Aorta (tissue), 5 donors: ENCODE results near the gene DNAJC6. TPM values are rescaled to one million over a fixed set of nuclear protein-coding genes. Genes with fewer than 3 reads are reported as not detected.

ENCODE experiments used
- ATAC-seq: fragments of 200-7000 bp; cut with Tn5 transposase; one replicate; pipeline ENCODE4 v1.9.1; 2022; ENCODE audit warnings: moderate library complexity; ENCODE audit not compliant: low FRiP score
- DNase-seq, 2 donors: peaks; one replicate each; pipeline ENCODE4 v3.0.0-alpha.2; 2020
- H3K27ac ChIP-seq, 2 donors: one replicate each; pipeline ENCODE4 v1.5.1; 2013; ENCODE audit warnings: low read length in 2 of 2, mild to moderate bottlenecking in 2 of 2, moderate library complexity in 2 of 2, control low read depth in 1 of 2, inconsistent platforms in 1 of 2, low read depth in 1 of 2
- H3K27me3 ChIP-seq, 2 donors: one replicate each; pipeline ENCODE4 v1.6.1; 2013; ENCODE audit warnings: control low read depth in 1 of 2, low read length in 1 of 2, mild to moderate bottlenecking in 1 of 2, moderate library complexity in 1 of 2; ENCODE audit not compliant: insufficient read depth in 2 of 2, control insufficient read depth in 1 of 2
- H3K36me3 ChIP-seq, 2 donors: one replicate each; pipeline ENCODE4 v1.6.1; 2013; ENCODE audit warnings: control low read depth in 1 of 2, low read length in 1 of 2, mild to moderate bottlenecking in 1 of 2; ENCODE audit not compliant: insufficient read depth in 2 of 2, control insufficient read depth in 1 of 2
- H3K4me1 ChIP-seq, 2 donors: one replicate each; pipeline ENCODE4 v1.6.1; 2013; ENCODE audit warnings: low read length in 2 of 2, control low read depth in 1 of 2, mild to moderate bottlenecking in 1 of 2, moderate library complexity in 1 of 2; ENCODE audit not compliant: insufficient read depth in 2 of 2, control insufficient read depth in 1 of 2
- H3K4me3 ChIP-seq, 2 donors: one replicate each; pipeline ENCODE4 v1.5.1; 2013; ENCODE audit warnings: low read length in 2 of 2, control low read depth in 1 of 2, mild to moderate bottlenecking in 1 of 2
- H3K9me3 ChIP-seq: one replicate; pipeline ENCODE4 v1.6.1; 2013; ENCODE audit warnings: mild to moderate bottlenecking, low read length; ENCODE audit not compliant: control insufficient read depth
- WGBS, 2 donors: extraction: QIAGEN DNeasy Blood & Tissue Kit; methylation state at CpG; one replicate each; pipeline ENCODE4 v1.1.7; 2013; 5-methylcytosine and 5-hydroxymethylcytosine counted together
- intact Hi-C, 2 donors: fragments of 100-400 bp; cut with DNase I; formaldehyde crosslinking; loops; one replicate each; pipeline versions ENCODE4 v1.14.2 to v1.15.0; 2022
- polyA plus RNA-seq, 2 donors: library from polyadenylated mRNA; stranded (reverse); fragments of 200-250 nt; gene quantifications; one replicate each; pipeline ENCODE4 v1.2.3, GENCODE V29; 2013
- total RNA-seq, 2 donors: library from RNA; stranded (reverse); fragmentation: NEBNext Ultra II Directional; extraction: Animal tissue kit (Norgen Biotek cat#: 25700); gene quantifications; one replicate each; pipeline ENCODE4 v1.2.1, GENCODE V29; 2021
- donor health status: healthy with polysubstance abuse.
- donor health status: Bipolar disorder and iron deficiency.
- donor health status: DM: no; HTN: no; CAD: no.
- donor health status: DM: no; HTN: no; CAD: no.
- donor health status: DM: yes; HTN: yes; CAD: no.

The DNAJC6 gene
- total and polyA plus RNA-seq, 4 donors, result 1.3 to 3.8 (median 2.3) TPM; not detected in 1

- Histone ChIP-seq H3K4me3 (no peak overlapping the region), H3K9me3 (no peaks in the 10 kb centered on the region), H3K36me3 (no peaks in the 10 kb centered on the region), H3K27me3 (no peaks in the 10 kb centered on the region), H3K27ac (no peak overlapping the region), H3K4me1 (no peaks in the 10 kb centered on the region)
- no peak for DNase-seq
- 87 to 88% methylated on average over 1 of the region's 1 CpG for WGBS, 2 donors
- ATAC-seq, result no peak
- intact Hi-C loops, result no loop called here
Observed at GRCh38 chr1:65459397-65459768, 150.0 kb downstream of the DNAJC6 start.

Other genes starting within 250 kb of the DNAJC6 start
- 10 to 100 TPM; 68.2 to 73.7 TPM for gene AK4, start 161.3 kb upstream of the DNAJC6 start, total RNA-seq
- gene AK4, start 161.3 kb upstream of the DNAJC6 start, polyA plus RNA-seq, result 1 to 10 TPM; 5.2 to 8.4 TPM
- 10 to 100 TPM; 21.2 to 71.6 TPM for gene LEPR, start 111.1 kb downstream of the DNAJC6 start, total RNA-seq
- gene LEPR, start 111.1 kb downstream of the DNAJC6 start, polyA plus RNA-seq, result 1 to 10 TPM; 4.0 to 5.3 TPM
- gene LEPROT, start 111.1 kb downstream of the DNAJC6 start, total RNA-seq, result 100 to 1,000 TPM; 101 to 136 TPM
- gene LEPROT, start 111.1 kb downstream of the DNAJC6 start, polyA plus RNA-seq, result 10 to 100 TPM; 48.5 to 81.9 TPM